ENCODE data around the gene CACNA2D2. TPM values are rescaled to one million over a fixed set of nuclear protein-coding genes. Genes with fewer than 3 reads are reported as not detected.

Gene CACNA2D2
- total RNA-seq, 1 experiment from 2014 or later = 22.0 TPM

DNA sequence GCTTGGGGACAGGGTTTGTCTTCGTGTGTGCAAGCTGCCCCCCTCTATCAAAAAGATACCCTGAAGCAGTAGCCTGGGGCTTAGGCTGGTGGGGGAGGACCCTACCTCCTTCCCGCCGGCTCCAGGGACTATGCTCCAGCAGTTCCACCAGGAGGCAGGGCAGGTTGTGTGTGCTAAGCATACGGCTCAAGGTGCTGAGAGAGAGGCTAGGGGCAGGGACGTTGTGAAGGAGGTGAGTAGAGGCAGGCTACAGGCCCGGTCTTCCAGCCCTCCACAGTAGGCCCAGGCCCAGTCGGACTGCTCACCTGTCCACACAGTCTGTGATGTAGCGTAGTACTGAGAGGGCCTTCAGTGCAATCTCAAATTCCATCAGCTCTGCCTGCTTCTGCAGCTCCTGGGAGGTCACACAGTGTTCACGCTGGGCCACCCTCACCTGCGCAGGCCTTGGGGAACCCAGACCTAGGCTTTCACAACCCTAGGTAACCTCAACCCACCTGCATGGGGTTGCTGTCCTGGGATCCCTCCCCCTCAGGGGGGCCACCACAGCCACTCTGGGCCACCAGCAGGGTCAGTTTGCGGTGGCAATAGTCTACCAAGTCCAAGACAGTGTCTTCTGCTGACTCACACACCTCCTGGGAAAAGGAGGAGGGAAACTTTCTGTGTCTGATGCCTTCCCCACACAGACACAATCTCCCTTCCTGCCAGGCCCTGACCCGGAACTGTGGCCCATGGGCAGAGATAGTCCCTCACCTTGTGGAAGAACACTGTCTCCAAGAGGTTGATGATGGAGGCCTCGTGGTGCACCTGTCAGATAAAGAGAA, 160.4 kb downstream of the CACNA2D2 start (continued):
- no peak for TF ChIP-seq ZNF219 (CRISPR knock-in tag; IDR thresholded peaks at IDR 0.05; ENCODE audit: borderline replicate concordance)

GRCh38 chr3:50341996-50342650, 161.3 kb downstream of the CACNA2D2 start:
- ChIA-PET POLR2A (no interaction called here), CTCF (interaction anchor here (1.6 to 1.9 kb wide), 3 partner anchors 14 to 270 kb away, joined by 4 to 10 read pairs (median 6); partner anchors contain the start of genes CISH and TUSC2)
- no peaks in the 10 kb centered on the region for H3K9me3 Mint-ChIP-seq
- no peak overlapping the region for H3K4me3 Mint-ChIP-seq
- ATAC-seq (no peak), DNase-seq (ENCODE audit: low spot score) (no peak)
- H3K4me1 Mint-ChIP-seq = peaks cover 25% of the 10 kb centered on the region
- H3K27me3 Mint-ChIP-seq (ENCODE audit: low read depth) = peaks cover 88% of the 10 kb centered on the region
- no peak overlapping the region for H3K27ac Mint-ChIP-seq
- TF ChIP-seq HMGXB4 (CRISPR knock-in tag; IDR thresholded peaks at IDR 0.05) (no peak), JAZF1 (CRISPR knock-in tag; IDR thresholded peaks at IDR 0.05) (no peak), ZNF532 (CRISPR knock-in tag; IDR thresholded peaks at IDR 0.05; ENCODE audit: borderline replicate concordance) (no peak), ZNF138 (CRISPR knock-in tag; conservative IDR thresholded peaks at IDR 0.05) (no peak), PRRX2 (CRISPR knock-in tag; IDR thresholded peaks at IDR 0.05) (no peak), FOXP1 (CRISPR knock-in tag; IDR thresholded peaks at IDR 0.05; ENCODE audit: borderline replicate concordance) (no peak), JUN (CRISPR knock-in tag; IDR thresholded peaks at IDR 0.05) (no peak), ZNF671 (CRISPR knock-in tag; IDR thresholded peaks at IDR 0.05) (no peak), GTF2I (CRISPR knock-in tag; conservative IDR thresholded peaks at IDR 0.05) (no peak), ESRRA (CRISPR knock-in tag; IDR thresholded peaks at IDR 0.05; ENCODE audit: borderline replicate concordance) (no peak), RELA (CRISPR knock-in tag; IDR thresholded peaks at IDR 0.05; ENCODE audit: borderline replicate concordance) (no peak), NR3C1 (CRISPR knock-in tag; conservative IDR thresholded peaks at IDR 0.05; ENCODE audit: low read depth) (no peak)
- TF ChIP-seq, protein P1, sequence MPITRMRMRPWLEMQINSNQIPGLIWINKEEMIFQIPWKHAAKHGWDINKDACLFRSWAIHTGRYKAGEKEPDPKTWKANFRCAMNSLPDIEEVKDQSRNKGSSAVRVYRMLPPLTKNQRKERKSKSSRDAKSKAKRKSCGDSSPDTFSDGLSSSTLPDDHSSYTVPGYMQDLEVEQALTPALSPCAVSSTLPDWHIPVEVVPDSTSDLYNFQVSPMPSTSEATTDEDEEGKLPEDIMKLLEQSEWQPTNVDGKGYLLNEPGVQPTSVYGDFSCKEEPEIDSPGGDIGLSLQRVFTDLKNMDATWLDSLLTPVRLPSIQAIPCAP (CRISPR knock-in tag; IDR thresholded peaks at IDR 0.05) = no peak
- TF ChIP-seq, protein P2, sequence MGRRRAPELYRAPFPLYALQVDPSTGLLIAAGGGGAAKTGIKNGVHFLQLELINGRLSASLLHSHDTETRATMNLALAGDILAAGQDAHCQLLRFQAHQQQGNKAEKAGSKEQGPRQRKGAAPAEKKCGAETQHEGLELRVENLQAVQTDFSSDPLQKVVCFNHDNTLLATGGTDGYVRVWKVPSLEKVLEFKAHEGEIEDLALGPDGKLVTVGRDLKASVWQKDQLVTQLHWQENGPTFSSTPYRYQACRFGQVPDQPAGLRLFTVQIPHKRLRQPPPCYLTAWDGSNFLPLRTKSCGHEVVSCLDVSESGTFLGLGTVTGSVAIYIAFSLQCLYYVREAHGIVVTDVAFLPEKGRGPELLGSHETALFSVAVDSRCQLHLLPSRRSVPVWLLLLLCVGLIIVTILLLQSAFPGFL (CRISPR knock-in tag; IDR thresholded peaks at IDR 0.05; ENCODE audit: borderline replicate concordance) = no peak
- TF ChIP-seq, protein P3, sequence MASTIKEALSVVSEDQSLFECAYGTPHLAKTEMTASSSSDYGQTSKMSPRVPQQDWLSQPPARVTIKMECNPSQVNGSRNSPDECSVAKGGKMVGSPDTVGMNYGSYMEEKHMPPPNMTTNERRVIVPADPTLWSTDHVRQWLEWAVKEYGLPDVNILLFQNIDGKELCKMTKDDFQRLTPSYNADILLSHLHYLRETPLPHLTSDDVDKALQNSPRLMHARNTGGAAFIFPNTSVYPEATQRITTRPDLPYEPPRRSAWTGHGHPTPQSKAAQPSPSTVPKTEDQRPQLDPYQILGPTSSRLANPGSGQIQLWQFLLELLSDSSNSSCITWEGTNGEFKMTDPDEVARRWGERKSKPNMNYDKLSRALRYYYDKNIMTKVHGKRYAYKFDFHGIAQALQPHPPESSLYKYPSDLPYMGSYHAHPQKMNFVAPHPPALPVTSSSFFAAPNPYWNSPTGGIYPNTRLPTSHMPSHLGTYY (CRISPR knock-in tag; IDR thresholded peaks at IDR 0.05) = no peak
- TF ChIP-seq, protein P4, sequence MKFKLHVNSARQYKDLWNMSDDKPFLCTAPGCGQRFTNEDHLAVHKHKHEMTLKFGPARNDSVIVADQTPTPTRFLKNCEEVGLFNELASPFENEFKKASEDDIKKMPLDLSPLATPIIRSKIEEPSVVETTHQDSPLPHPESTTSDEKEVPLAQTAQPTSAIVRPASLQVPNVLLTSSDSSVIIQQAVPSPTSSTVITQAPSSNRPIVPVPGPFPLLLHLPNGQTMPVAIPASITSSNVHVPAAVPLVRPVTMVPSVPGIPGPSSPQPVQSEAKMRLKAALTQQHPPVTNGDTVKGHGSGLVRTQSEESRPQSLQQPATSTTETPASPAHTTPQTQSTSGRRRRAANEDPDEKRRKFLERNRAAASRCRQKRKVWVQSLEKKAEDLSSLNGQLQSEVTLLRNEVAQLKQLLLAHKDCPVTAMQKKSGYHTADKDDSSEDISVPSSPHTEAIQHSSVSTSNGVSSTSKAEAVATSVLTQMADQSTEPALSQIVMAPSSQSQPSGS (CRISPR knock-in tag; IDR thresholded peaks at IDR 0.05; ENCODE audit: borderline replicate concordance, low read depth) = no peak
- TF ChIP-seq, protein P5, sequence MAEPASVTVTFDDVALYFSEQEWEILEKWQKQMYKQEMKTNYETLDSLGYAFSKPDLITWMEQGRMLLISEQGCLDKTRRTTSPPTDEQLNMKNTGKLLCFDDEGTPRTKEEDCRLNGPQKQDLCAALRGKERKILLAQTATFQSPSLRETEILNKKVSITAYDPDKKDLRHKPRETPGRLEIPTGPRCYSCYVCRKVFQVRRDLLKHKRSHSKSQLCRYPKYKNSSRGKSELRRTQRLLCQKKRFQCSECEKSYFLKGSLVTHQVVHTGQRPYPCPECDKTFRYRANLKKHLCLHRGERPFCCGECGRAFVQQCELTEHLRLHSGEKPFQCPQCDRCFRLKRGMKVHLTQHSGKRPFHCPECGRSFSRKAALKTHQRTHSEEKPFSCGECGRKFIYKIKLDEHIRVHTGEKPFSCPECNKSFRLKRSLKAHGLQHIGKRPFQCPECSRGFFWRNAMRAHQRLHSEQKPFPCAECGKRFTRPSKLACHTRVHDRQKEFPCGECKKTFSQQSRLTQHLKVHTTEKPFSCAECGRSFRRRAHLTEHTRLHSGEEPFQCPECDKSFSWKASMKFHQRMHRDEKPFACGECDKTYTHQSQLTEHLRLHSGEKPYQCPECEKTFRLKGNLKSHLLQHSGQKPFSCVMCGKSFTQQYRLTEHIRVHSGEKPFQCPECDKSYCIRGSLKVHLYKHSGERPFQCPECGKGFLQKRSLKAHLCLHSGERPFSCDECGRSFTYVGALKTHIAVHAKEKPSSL (CRISPR knock-in tag; conservative IDR thresholded peaks at IDR 0.05) = no peak
- TF ChIP-seq, protein P6, sequence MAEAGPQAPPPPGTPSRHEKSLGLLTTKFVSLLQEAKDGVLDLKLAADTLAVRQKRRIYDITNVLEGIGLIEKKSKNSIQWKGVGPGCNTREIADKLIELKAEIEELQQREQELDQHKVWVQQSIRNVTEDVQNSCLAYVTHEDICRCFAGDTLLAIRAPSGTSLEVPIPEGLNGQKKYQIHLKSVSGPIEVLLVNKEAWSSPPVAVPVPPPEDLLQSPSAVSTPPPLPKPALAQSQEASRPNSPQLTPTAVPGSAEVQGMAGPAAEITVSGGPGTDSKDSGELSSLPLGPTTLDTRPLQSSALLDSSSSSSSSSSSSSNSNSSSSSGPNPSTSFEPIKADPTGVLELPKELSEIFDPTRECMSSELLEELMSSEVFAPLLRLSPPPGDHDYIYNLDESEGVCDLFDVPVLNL (CRISPR knock-in tag; IDR thresholded peaks at IDR 0.05; ENCODE audit: borderline replicate concordance, low read depth) = no peak
- H3K36me3 Mint-ChIP-seq = no peaks in the 10 kb centered on the region
